ENCODE results near the gene PUM1.
"Not testable (repeated sequence)": the region's sequence is repeated elsewhere in the genome, so short reads cannot be mapped to it uniquely, and the experiment has no call there.

The PUM1 gene

GRCh38 chr1:31088081-31088480 is 22.6 kb upstream of the PUM1 start:
- WGBS, 2 donors (ENCODE audit: extremely low coverage in 2 of 2, insufficient read length in 2 of 2, insufficient replicate concordance in 1 of 2), result no CpG with 5 or more reads among the region's 3 CpGs
- not testable (repeated sequence) for H3K14ac ChIP-seq (ENCODE audit: low read length); H3K9me3 ChIP-seq (replicated peaks in 1 of 2; ENCODE audit: control insufficient read depth in 2 of 2, insufficient read depth in 1 of 2, low read depth in 1 of 2, low read length in 2 of 2); H3K4me2 ChIP-seq (ENCODE audit: insufficient read depth, low read length, poor library complexity, severe bottlenecking); H3K36me3 ChIP-seq (replicated peaks in 1 of 2; ENCODE audit: control insufficient read depth in 2 of 2, insufficient read depth in 2 of 2, low read length in 2 of 2); H4K8ac ChIP-seq (ENCODE audit: low read depth, low read length); H4K91ac ChIP-seq (ENCODE audit: low read depth, low read length, poor library complexity); H3K4me3 ChIP-seq (ENCODE audit: low read length in 2 of 2); H2AK5ac ChIP-seq (ENCODE audit: low read depth, low read length); H3K27ac ChIP-seq (replicated peaks; ENCODE audit: low read length); H3K79me1 ChIP-seq (ENCODE audit: low read depth, low read length); H3K23ac ChIP-seq (ENCODE audit: low read depth, low read length, poor library complexity); H3K4ac ChIP-seq (ENCODE audit: low read length); H2BK5ac ChIP-seq (ENCODE audit: low read length); H2BK12ac ChIP-seq (ENCODE audit: low read length); H3K18ac ChIP-seq (ENCODE audit: low read length); H2AFZ ChIP-seq (ENCODE audit: low read length); H3K4me1 ChIP-seq (ENCODE audit: control insufficient read depth in 2 of 2, insufficient read depth in 1 of 2, low read depth in 1 of 2, low read length in 2 of 2); H3K27me3 ChIP-seq (ENCODE audit: control insufficient read depth in 3 of 3, insufficient read depth in 3 of 3, low read depth in 1 of 3, low read length in 3 of 3); DNase-seq (ENCODE audit: low spot score); H2BK15ac ChIP-seq (ENCODE audit: low read length); H2BK120ac ChIP-seq (ENCODE audit: low read depth, low read length); H3K9ac ChIP-seq (ENCODE audit: low read depth, low read length, poor library complexity)

DNA sequence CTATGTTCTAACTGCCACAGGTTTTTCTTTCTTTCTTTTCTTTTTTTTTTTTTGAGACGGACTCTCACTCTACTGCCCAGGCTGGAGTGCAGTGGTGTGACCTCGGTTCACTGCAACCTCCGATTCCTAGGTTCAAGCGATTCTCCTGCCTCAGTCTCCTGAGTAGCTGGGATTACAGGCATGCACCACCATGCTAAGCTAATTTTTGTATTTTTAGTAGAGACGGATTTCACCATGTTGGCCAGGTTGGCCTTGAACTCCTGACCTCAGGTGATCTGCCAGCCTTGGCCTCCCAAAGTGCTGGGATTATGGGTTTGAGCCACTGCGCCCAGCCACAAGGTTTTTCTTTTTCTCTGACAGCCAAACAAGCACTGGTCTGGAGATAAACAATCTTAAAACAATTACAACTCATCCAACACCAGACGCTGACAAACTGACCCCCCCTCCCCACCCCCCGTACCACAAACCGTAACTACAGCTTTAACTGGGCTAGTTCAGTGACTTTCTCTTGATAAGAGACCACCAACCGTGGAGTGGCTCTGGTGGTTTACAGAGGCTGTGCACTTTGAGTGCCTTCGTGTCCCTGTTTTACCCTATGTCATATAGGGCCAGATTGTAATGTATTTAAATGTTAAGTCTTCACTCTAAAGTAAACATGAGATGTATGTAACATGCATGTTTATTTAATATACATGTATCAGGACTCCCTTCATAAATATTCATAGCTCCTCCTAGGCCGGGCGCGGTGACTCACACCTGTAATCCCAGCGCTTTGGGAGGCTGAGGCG is 19.5 kb upstream of the PUM1 start:
- no peaks in the 10 kb centered on the region for H3K79me1 ChIP-seq (ENCODE audit: low read depth, low read length)
- no peak overlapping the region for H4K8ac ChIP-seq (ENCODE audit: low read depth, low read length)
- H2BK5ac ChIP-seq (ENCODE audit: low read length), result no peak overlapping the region
- no peak overlapping the region for H2AFZ ChIP-seq (ENCODE audit: low read length)
- H3K18ac ChIP-seq (ENCODE audit: low read length), result no peak overlapping the region
- H3K23ac ChIP-seq (ENCODE audit: low read depth, low read length, poor library complexity), result no peak overlapping the region
- no peak overlapping the region for H3K4me2 ChIP-seq (ENCODE audit: insufficient read depth, low read length, poor library complexity, severe bottlenecking)
- no peak overlapping the region for H4K91ac ChIP-seq (ENCODE audit: low read depth, low read length, poor library complexity)
- H3K9ac ChIP-seq (ENCODE audit: low read depth, low read length, poor library complexity), result no peak overlapping the region
- H2BK120ac ChIP-seq (ENCODE audit: low read depth, low read length), result no peak overlapping the region
- H3K14ac ChIP-seq (ENCODE audit: low read length), result no peak overlapping the region
- H3K4me3 ChIP-seq (ENCODE audit: low read length in 2 of 2), result no peak overlapping the region
- no peaks in the 10 kb centered on the region for H3K4me1 ChIP-seq (ENCODE audit: control insufficient read depth in 2 of 2, insufficient read depth in 1 of 2, low read depth in 1 of 2, low read length in 2 of 2)
- no peak overlapping the region for H3K4ac ChIP-seq (ENCODE audit: low read length)
- no peak overlapping the region for H2BK15ac ChIP-seq (ENCODE audit: low read length)
- no peaks in the 10 kb centered on the region for H3K36me3 ChIP-seq (replicated peaks in 1 of 2; ENCODE audit: control insufficient read depth in 2 of 2, insufficient read depth in 2 of 2, low read length in 2 of 2)
- H2BK12ac ChIP-seq (ENCODE audit: low read length), result no peak overlapping the region
- no peak overlapping the region for H2AK5ac ChIP-seq (ENCODE audit: low read depth, low read length)
- no peak for DNase-seq (ENCODE audit: low spot score)
- 100% methylated on average over 3 of the region's 16 CpGs; no CpG with 5 or more reads in 1 of the 2 donors for WGBS, 2 donors (ENCODE audit: extremely low coverage in 2 of 2, insufficient read length in 2 of 2, insufficient replicate concordance in 1 of 2)
- no peak overlapping the region for H3K27ac ChIP-seq (replicated peaks; ENCODE audit: low read length)
- no peaks in the 10 kb centered on the region for H3K27me3 ChIP-seq (ENCODE audit: control insufficient read depth in 3 of 3, insufficient read depth in 3 of 3, low read depth in 1 of 3, low read length in 3 of 3)
- no peaks in the 10 kb centered on the region for H3K9me3 ChIP-seq (replicated peaks in 1 of 2; ENCODE audit: control insufficient read depth in 2 of 2, insufficient read depth in 1 of 2, low read depth in 1 of 2, low read length in 2 of 2)

- Histone ChIP-seq H3K9ac (ENCODE audit: low read depth, low read length, poor library complexity) (no peak overlapping the region), H4K91ac (ENCODE audit: low read depth, low read length, poor library complexity) (no peak overlapping the region), H3K27me3 (ENCODE audit: control insufficient read depth in 3 of 3, insufficient read depth in 3 of 3, low read depth in 1 of 3, low read length in 3 of 3) (no peaks in the 10 kb centered on the region), H3K27ac (replicated peaks; ENCODE audit: low read length) (no peak overlapping the region), H3K23ac (ENCODE audit: low read depth, low read length, poor library complexity) (no peak overlapping the region), H2BK5ac (ENCODE audit: low read length) (no peak overlapping the region), H3K4ac (ENCODE audit: low read length) (no peak overlapping the region), H3K18ac (ENCODE audit: low read length) (no peak overlapping the region), H3K9me3 (replicated peaks in 1 of 2; ENCODE audit: control insufficient read depth in 2 of 2, insufficient read depth in 1 of 2, low read depth in 1 of 2, low read length in 2 of 2) (no peaks in the 10 kb centered on the region), H3K4me3 (ENCODE audit: low read length in 2 of 2) (no peak overlapping the region), H3K4me1 (ENCODE audit: control insufficient read depth in 2 of 2, insufficient read depth in 1 of 2, low read depth in 1 of 2, low read length in 2 of 2) (no peaks in the 10 kb centered on the region), H3K79me1 (ENCODE audit: low read depth, low read length) (no peaks in the 10 kb centered on the region), H3K4me2 (ENCODE audit: insufficient read depth, low read length, poor library complexity, severe bottlenecking) (no peak overlapping the region), H2AFZ (ENCODE audit: low read length) (no peak overlapping the region), H3K36me3 (replicated peaks in 1 of 2; ENCODE audit: control insufficient read depth in 2 of 2, insufficient read depth in 2 of 2, low read length in 2 of 2) (no peaks in the 10 kb centered on the region), H2AK5ac (ENCODE audit: low read depth, low read length) (no peak overlapping the region), H3K14ac (ENCODE audit: low read length) (no peak overlapping the region), H2BK120ac (ENCODE audit: low read depth, low read length) (no peak overlapping the region), H2BK15ac (ENCODE audit: low read length) (no peak overlapping the region), H4K8ac (ENCODE audit: low read depth, low read length) (no peak overlapping the region), H2BK12ac (ENCODE audit: low read length) (no peak overlapping the region)
- no CpG with 5 or more reads among the region's 3 CpGs for WGBS, 2 donors (ENCODE audit: extremely low coverage in 2 of 2, insufficient read length in 2 of 2, insufficient replicate concordance in 1 of 2)
- no peak for DNase-seq (ENCODE audit: low spot score)
Observed at GRCh38 chr1:31082385-31082784, 16.9 kb upstream of the PUM1 start.

- Histone ChIP-seq H3K4me1 (ENCODE audit: control insufficient read depth in 2 of 2, insufficient read depth in 1 of 2, low read depth in 1 of 2, low read length in 2 of 2) (peaks cover 0 to 2% of the 10 kb centered on the region in 2 donors), H3K27me3 (ENCODE audit: control insufficient read depth in 3 of 3, insufficient read depth in 3 of 3, low read depth in 1 of 3, low read length in 3 of 3) (no peaks in the 10 kb centered on the region), H4K91ac (ENCODE audit: low read depth, low read length, poor library complexity) (no peak overlapping the region), H2BK12ac (ENCODE audit: low read length) (no peak overlapping the region), H2BK5ac (ENCODE audit: low read length) (no peak overlapping the region), H3K23ac (ENCODE audit: low read depth, low read length, poor library complexity) (no peak overlapping the region), H2AFZ (ENCODE audit: low read length) (no peak overlapping the region), H3K4me2 (ENCODE audit: insufficient read depth, low read length, poor library complexity, severe bottlenecking) (no peak overlapping the region), H3K9ac (ENCODE audit: low read depth, low read length, poor library complexity) (no peak overlapping the region), H3K4ac (ENCODE audit: low read length) (no peak overlapping the region), H3K4me3 (ENCODE audit: low read length in 2 of 2) (no peak overlapping the region), H3K18ac (ENCODE audit: low read length) (no peak overlapping the region), H3K9me3 (replicated peaks in 1 of 2; ENCODE audit: control insufficient read depth in 2 of 2, insufficient read depth in 1 of 2, low read depth in 1 of 2, low read length in 2 of 2) (no peaks in the 10 kb centered on the region), H3K27ac (replicated peaks; ENCODE audit: low read length) (no peak overlapping the region), H3K14ac (ENCODE audit: low read length) (no peak overlapping the region), H3K79me1 (ENCODE audit: low read depth, low read length) (no peaks in the 10 kb centered on the region), H3K36me3 (replicated peaks in 1 of 2; ENCODE audit: control insufficient read depth in 2 of 2, insufficient read depth in 2 of 2, low read length in 2 of 2) (no peaks in the 10 kb centered on the region), H4K8ac (ENCODE audit: low read depth, low read length) (no peak overlapping the region), H2BK120ac (ENCODE audit: low read depth, low read length) (no peak overlapping the region), H2BK15ac (ENCODE audit: low read length) (no peak overlapping the region), H2AK5ac (ENCODE audit: low read depth, low read length) (no peak overlapping the region)
- WGBS, 2 donors (ENCODE audit: extremely low coverage in 2 of 2, insufficient read length in 2 of 2, insufficient replicate concordance in 1 of 2), result no CpG with 5 or more reads among the region's 2 CpGs
- DNase-seq (ENCODE audit: low spot score), result no peak
Observed at GRCh38 chr1:31073044-31073443, 7.5 kb upstream of the PUM1 start.
